ENCODE results near the gene SUSD6. TPM values are rescaled to one million over a fixed set of nuclear protein-coding genes. Genes with fewer than 3 reads are reported as not detected.

Gene SUSD6
- total and polyA plus RNA-seq, 4 donors, result 6.8 to 10.8 (median 7.6) TPM

GRCh38 chr14:69633238-69633637 is 21.8 kb downstream of the SUSD6 start:
- H3K9ac ChIP-seq (ENCODE audit: low read depth in 1 of 2, low read length in 2 of 2), result no peak overlapping the region
- no peaks in the 10 kb centered on the region for H3K27me3 ChIP-seq (ENCODE audit: control insufficient read depth in 4 of 4, insufficient read depth in 4 of 4, low read length in 3 of 4)
- no peaks in the 10 kb centered on the region for H3K36me3 ChIP-seq (ENCODE audit: control insufficient read depth in 4 of 4, insufficient read depth in 3 of 4, low read depth in 1 of 4, low read length in 3 of 4)
- WGBS, result 53% methylated on average over 4 of the region's 4 CpGs
- DNase-seq (ENCODE audit: low spot score), result no peak
- H3K4me3 ChIP-seq (ENCODE audit: low read depth in 1 of 3, low read length in 3 of 3), result no peak overlapping the region
- no peak overlapping the region for H3K27ac ChIP-seq (ENCODE audit: low read depth in 1 of 2, low read length in 2 of 2)
- no peak for TF ChIP-seq REST (IDR thresholded peaks at IDR 0.05)
- no peak for TF ChIP-seq TAF1 (conservative IDR thresholded peaks at IDR 0.05)
- TF ChIP-seq HNF4G (IDR thresholded peaks at IDR 0.05), result no peak
- TF ChIP-seq YY1 (IDR thresholded peaks at IDR 0.05), result no peak
- TF ChIP-seq NR2F2 (IDR thresholded peaks at IDR 0.05), result no peak
- no peak for TF ChIP-seq GABPA (IDR thresholded peaks at IDR 0.05 in 1 of 2, conservative IDR thresholded peaks at IDR 0.05 in 1 of 2)
- no peak for TF ChIP-seq CTCF (IDR thresholded peaks at IDR 0.05; ENCODE audit: low read depth, low read length, missing input control)
- no peak for TF ChIP-seq ATF3 (IDR thresholded peaks at IDR 0.05)
- TF ChIP-seq ZBTB33 (IDR thresholded peaks at IDR 0.05), result no peak
- TF ChIP-seq RAD21 (IDR thresholded peaks at IDR 0.05), result no peak
- no peak for TF ChIP-seq MAX (IDR thresholded peaks at IDR 0.05)
- no peak for TF ChIP-seq HNF4A (conservative IDR thresholded peaks at IDR 0.05)
- TF ChIP-seq SP1 (IDR thresholded peaks at IDR 0.05), result no peak
- no peak for TF ChIP-seq JUND (IDR thresholded peaks at IDR 0.05)
- peaks cover 14 to 60% (median 51%) of the 10 kb centered on the region in 4 donors for H3K4me1 ChIP-seq (ENCODE audit: control insufficient read depth in 4 of 4, insufficient read depth in 4 of 4, low read length in 3 of 4)
- no peaks in the 10 kb centered on the region for H3K9me3 ChIP-seq (ENCODE audit: control insufficient read depth in 4 of 4, low read length in 3 of 4)

GRCh38 chr14:69635981-69636639 is 24.7 kb downstream of the SUSD6 start:
- Histone ChIP-seq H3K4me1 (ENCODE audit: control insufficient read depth in 4 of 4, insufficient read depth in 4 of 4, low read length in 3 of 4) (peaks cover 17 to 58% (median 46%) of the 10 kb centered on the region in 4 donors), H3K9me3 (ENCODE audit: control insufficient read depth in 4 of 4, low read length in 3 of 4) (no peaks in the 10 kb centered on the region), H3K36me3 (ENCODE audit: control insufficient read depth in 4 of 4, insufficient read depth in 3 of 4, low read depth in 1 of 4, low read length in 3 of 4) (no peaks in the 10 kb centered on the region), H3K9ac (ENCODE audit: low read depth in 1 of 2, low read length in 2 of 2) (no peak overlapping the region), H3K4me3 (ENCODE audit: low read depth in 1 of 3, low read length in 3 of 3) (no peak overlapping the region), H3K27ac (ENCODE audit: low read depth in 1 of 2, low read length in 2 of 2) (peak overlapping the region in 1 of 2 donors; percentile 16), H3K27me3 (ENCODE audit: control insufficient read depth in 4 of 4, insufficient read depth in 4 of 4, low read length in 3 of 4) (no peaks in the 10 kb centered on the region)
- 80% methylated on average over 4 of the region's 4 CpGs for WGBS
- no peak for DNase-seq (ENCODE audit: low spot score)
- TF ChIP-seq JUND (IDR thresholded peaks at IDR 0.05) (no peak), TAF1 (conservative IDR thresholded peaks at IDR 0.05) (no peak), EGR1 (IDR thresholded peaks at IDR 0.05; ENCODE audit: low read depth in 2 of 2) (no peak), YY1 (IDR thresholded peaks at IDR 0.05) (no peak), HNF4G (IDR thresholded peaks at IDR 0.05) (no peak), RXRA (IDR thresholded peaks at IDR 0.05) (no peak), FOXA2 (IDR thresholded peaks at IDR 0.05) (no peak), MAX (IDR thresholded peaks at IDR 0.05) (no peak), NR2F2 (IDR thresholded peaks at IDR 0.05) (no peak), HNF4A (conservative IDR thresholded peaks at IDR 0.05) (no peak), ATF3 (IDR thresholded peaks at IDR 0.05) (no peak), GABPA (IDR thresholded peaks at IDR 0.05 in 1 of 2, conservative IDR thresholded peaks at IDR 0.05 in 1 of 2) (no peak), ZBTB33 (IDR thresholded peaks at IDR 0.05) (no peak), RAD21 (IDR thresholded peaks at IDR 0.05) (no peak)

All from liver (tissue), 9 donors.